Measurements from ENCODE around the gene ZNF487.

The ZNF487 gene

GRCh38 chr10:43440463-43441134, 3.7 kb downstream of the ZNF487 start:
- TF ChIP-seq POLR2AphosphoS5 (IDR thresholded peaks at IDR 0.05; ENCODE audit: low read depth, low read length): no peak
- no peak for TF ChIP-seq TAF1 (IDR thresholded peaks at IDR 0.05; ENCODE audit: borderline replicate concordance, insufficient read depth, low read length)
- no peak for TF ChIP-seq FOXP2 (optimal IDR thresholded peaks at IDR 0.05; ENCODE audit: borderline replicate concordance, extremely low read depth, extremely low read length, insufficient read depth)
- no peak for TF ChIP-seq SIN3A (IDR thresholded peaks at IDR 0.05; ENCODE audit: borderline replicate concordance, insufficient read depth, low read length)
- no peak for TF ChIP-seq REST (IDR thresholded peaks at IDR 0.05; ENCODE audit: insufficient read depth in 1 of 2, low read depth in 2 of 2, low read length in 2 of 2)

GRCh38 chr10:43444323-43444722, 7.4 kb downstream of the ZNF487 start:
- no peak for TF ChIP-seq FOXP2 (optimal IDR thresholded peaks at IDR 0.05; ENCODE audit: borderline replicate concordance, extremely low read depth, extremely low read length, insufficient read depth)

GRCh38 chr10:43444897-43445466, 8.1 kb downstream of the ZNF487 start:
- TF ChIP-seq POLR2AphosphoS5 (IDR thresholded peaks at IDR 0.05; ENCODE audit: low read depth, low read length): no peak
- no peak for TF ChIP-seq REST (IDR thresholded peaks at IDR 0.05; ENCODE audit: insufficient read depth in 1 of 2, low read depth in 2 of 2, low read length in 2 of 2)
- TF ChIP-seq TAF1 (IDR thresholded peaks at IDR 0.05; ENCODE audit: borderline replicate concordance, insufficient read depth, low read length): no peak
- no peak for TF ChIP-seq FOXP2 (optimal IDR thresholded peaks at IDR 0.05; ENCODE audit: borderline replicate concordance, extremely low read depth, extremely low read length, insufficient read depth)
- TF ChIP-seq SIN3A (IDR thresholded peaks at IDR 0.05; ENCODE audit: borderline replicate concordance, insufficient read depth, low read length): no peak

- TF ChIP-seq REST (IDR thresholded peaks at IDR 0.05; ENCODE audit: insufficient read depth in 1 of 2, low read depth in 2 of 2, low read length in 2 of 2): no peak
- TF ChIP-seq SIN3A (IDR thresholded peaks at IDR 0.05; ENCODE audit: borderline replicate concordance, insufficient read depth, low read length): no peak
- no peak for TF ChIP-seq FOXP2 (optimal IDR thresholded peaks at IDR 0.05; ENCODE audit: borderline replicate concordance, extremely low read depth, extremely low read length, insufficient read depth)
- no peak for TF ChIP-seq POLR2AphosphoS5 (IDR thresholded peaks at IDR 0.05; ENCODE audit: low read depth, low read length)
- TF ChIP-seq TAF1 (IDR thresholded peaks at IDR 0.05; ENCODE audit: borderline replicate concordance, insufficient read depth, low read length): no peak
Measured at GRCh38 chr10:43448742-43449141, 11.8 kb downstream of the ZNF487 start.

GRCh38 chr10:43452356-43452914, 15.5 kb downstream of the ZNF487 start:
- no peak for TF ChIP-seq FOXP2 (optimal IDR thresholded peaks at IDR 0.05; ENCODE audit: borderline replicate concordance, extremely low read depth, extremely low read length, insufficient read depth)
- no peak for TF ChIP-seq SIN3A (IDR thresholded peaks at IDR 0.05; ENCODE audit: borderline replicate concordance, insufficient read depth, low read length)
- no peak for TF ChIP-seq POLR2AphosphoS5 (IDR thresholded peaks at IDR 0.05; ENCODE audit: low read depth, low read length)
- TF ChIP-seq REST (IDR thresholded peaks at IDR 0.05; ENCODE audit: insufficient read depth in 1 of 2, low read depth in 2 of 2, low read length in 2 of 2): no peak

Data from PFSK-1 (cell line).